Panc1 (cell line): Measurements from ENCODE around the gene HES1. TPM values are rescaled to one million over a fixed set of nuclear protein-coding genes. Genes with fewer than 3 reads are reported as not detected.

ENCODE experiments used
- ATAC-seq: fragments of 200-7000 bp; cut with Tn5 transposase; 2 replicates; pipeline ENCODE4 v1.9.1; 2020; ENCODE audit warnings: mild to moderate bottlenecking, moderate library complexity
- BruUV-seq: library from RNA; stranded (reverse); fragments of 400-500 nt; replicated peaks from 2 replicates; lab custom pipeline; 2021; lab: Mats Ljungman, UMichigan
- CTCF ChIA-PET: fragments of 300-600 bp; sonication (Branson Sonifier 250); formaldehyde crosslinking; loops from one replicate; lab custom pipeline; 2022; ENCODE audit warnings: antibody characterized with exemption; lab: Charles Lee
- POLR2A ChIA-PET: fragments of 300-600 bp; sonication (Branson Sonifier 250); formaldehyde crosslinking; loops from one replicate; lab custom pipeline; 2022; ENCODE audit warnings: antibody characterized with exemption; lab: Charles Lee
- DNase-seq: peaks from one replicate; pipeline ENCODE4 v3.0.0-alpha.2; 2010; ENCODE audit warnings: low read depth, low spot score
- H3K27ac ChIP-seq: 2 replicates; pipeline ENCODE4 v1.5.1; 2011; ENCODE audit warnings: mild to moderate bottlenecking, low read length, inconsistent platforms
- H3K27me3 ChIP-seq: fragments of 200-500 bp; sonication (Bioruptor generic); 2 replicates; pipeline ENCODE4 v1.6.0; 2014; ENCODE audit warnings: low read length, inconsistent platforms; ENCODE audit not compliant: control insufficient read depth, insufficient read depth
- H3K36me3 ChIP-seq: fragments of 200-500 bp; sonication (Bioruptor generic); 2 replicates; pipeline ENCODE4 v1.5.1; 2014; ENCODE audit warnings: inconsistent platforms, mild to moderate bottlenecking, low read length, moderate library complexity; ENCODE audit not compliant: control insufficient read depth, insufficient read depth
- H3K4me1 ChIP-seq: 2 replicates; pipeline ENCODE4 v1.5.1; 2011; ENCODE audit warnings: inconsistent platforms, mild to moderate bottlenecking, low read length, moderate library complexity; ENCODE audit not compliant: control insufficient read depth, insufficient read depth
- H3K4me3 ChIP-seq, 2 experiments: 2 replicates each; pipeline ENCODE4 v1.5.1; 2011 to 2012; ENCODE audit warnings: low read depth in 2 of 2, low read length in 2 of 2, mild to moderate bottlenecking in 2 of 2, inconsistent platforms in 1 of 2, moderate library complexity in 1 of 2
- H3K9me3 ChIP-seq: fragments of 200-500 bp; sonication (Bioruptor generic); 2 replicates; pipeline ENCODE4 v1.5.1; 2014; ENCODE audit warnings: low read depth, mild to moderate bottlenecking, inconsistent platforms, low read length, moderate library complexity; ENCODE audit not compliant: control insufficient read depth, insufficient read depth
- CTCF ChIP-seq: fragments of 450-650 bp; IDR thresholded peaks from 2 replicates; pipeline ENCODE4 v1.5.1; 2017; ENCODE audit warnings: mild to moderate bottlenecking
- POLR2AphosphoS5 ChIP-seq: IDR thresholded peaks from 2 replicates; pipeline ENCODE4 v1.6.1; 2012; ENCODE audit warnings: mild to moderate bottlenecking, low read depth, low read length, moderate library complexity
- REST ChIP-seq, 2 experiments: IDR thresholded peaks; 2 replicates each; pipeline ENCODE4 v1.6.1; 2011 to 2012; ENCODE audit warnings: low read depth in 2 of 2, control low read depth in 1 of 2, low read length in 1 of 2, mild to moderate bottlenecking in 1 of 2, moderate library complexity in 1 of 2; ENCODE audit not compliant: insufficient read depth in 1 of 2
- SIN3A ChIP-seq: IDR thresholded peaks from 2 replicates; pipeline ENCODE4 v1.6.1; 2012; ENCODE audit warnings: low read depth, mild to moderate bottlenecking, low read length, moderate library complexity, borderline replicate concordance; ENCODE audit not compliant: insufficient read depth
- TCF7L2 ChIP-seq: IDR thresholded peaks from 2 replicates; pipeline ENCODE4 v1.6.1; 2011; ENCODE audit warnings: mild to moderate bottlenecking, low read depth, low read length, inconsistent platforms
- in situ Hi-C: cut with HindIII; loops from 2 replicates; pipeline ENCODE4 v1.10.0; 2016; ENCODE audit warnings: low sequenced_read_pairs, low pct_unique_long_range_greater_than_20kb
- intact Hi-C: fragments of 100-400 bp; cut with micrococcal nuclease; formaldehyde crosslinking; loops from one replicate; pipeline ENCODE4 v1.10.0; 2022; ENCODE audit not compliant: unreplicated experiment
- total RNA-seq: library from RNA; stranded (reverse); gene quantifications from one replicate; pipeline ENCODE4 v1.2.1, GENCODE V29; 2021; ENCODE audit not compliant: unreplicated experiment

The HES1 gene
- total RNA-seq, 1 experiment from 2014 or later: 28.5 TPM

GRCh38 chr3:194138732-194139070, 2.8 kb downstream of the HES1 start:
- Histone ChIP-seq H3K27ac (peak overlapping the region; percentile 99), H3K9me3 (no peaks in the 10 kb centered on the region), H3K27me3 (no peaks in the 10 kb centered on the region), H3K4me1 (peaks cover 46% of the 10 kb centered on the region), H3K4me3 (peak overlapping the region; percentile 90 to 96), H3K36me3 (peaks cover 2% of the 10 kb centered on the region)
- POLR2A ChIA-PET: interaction anchor here (0.6 kb wide), 1 partner anchor 352 kb away, joined by 13 read pairs; no protein-coding TSS in a partner anchor
- no TSS peak for BruUV-seq
- no peak for TF ChIP-seq TCF7L2
- CTCF ChIA-PET: interaction anchor here (0.6 to 3.2 kb wide), 5 partner anchors 46 to 436 kb away, joined by 3 to 17 read pairs (median 5); no protein-coding TSS in a partner anchor
- in situ Hi-C loops (no loop called here), intact Hi-C loops (loop anchor here (5.0 to 10.0 kb wide), 2 partner anchors 164 to 471 kb away; no protein-coding TSS in a partner anchor)
- ATAC-seq (no peak), DNase-seq (no peak)

GRCh38 chr3:194139071-194139813, 3.3 kb downstream of the HES1 start:
- peaks cover 2% of the 10 kb centered on the region for H3K36me3 ChIP-seq
- POLR2A ChIA-PET: interaction anchor here (0.6 to 1.1 kb wide), 6 partner anchors 50 to 353 kb away, joined by 7 to 14 read pairs (median 12); no protein-coding TSS in a partner anchor
- peak overlapping the region; percentile 99 for H3K27ac ChIP-seq
- CTCF ChIA-PET: interaction anchor here (0.6 to 3.2 kb wide), 4 partner anchors 46 to 358 kb away, joined by 3 to 17 read pairs (median 6); no protein-coding TSS in a partner anchor
- ATAC-seq (no peak), DNase-seq (no peak)
- no peaks in the 10 kb centered on the region for H3K9me3 ChIP-seq
- in situ Hi-C loops: no loop called here
- intact Hi-C loops: loop anchor here (5.0 to 10.0 kb wide), 2 partner anchors 164 to 472 kb away; no protein-coding TSS in a partner anchor
- peak overlapping the region; percentile 90 to 96 for H3K4me3 ChIP-seq
- peaks cover 45% of the 10 kb centered on the region for H3K4me1 ChIP-seq
- TF ChIP-seq POLR2AphosphoS5 (peak; percentile 56), REST (IDR thresholded peaks at IDR 0.05; ENCODE audit: insufficient read depth in 1 of 2, low read depth in 2 of 2, low read length in 1 of 2) (no peak), TCF7L2 (peak; percentile 36; the same call in 1 of the 2 replicates), SIN3A (no peak), CTCF (no peak)
- BruUV-seq: no TSS peak
- H3K27me3 ChIP-seq: no peaks in the 10 kb centered on the region
